ENCODE results near the gene MYL2.

- TF ChIP-seq CTCF (IDR thresholded peaks at IDR 0.05) (no peak), EP300 (IDR thresholded peaks at IDR 0.05) (no peak)
These were observed 7.2 kb upstream of the MYL2 start for GRCh38 chr12:110927546-110927945.

Measured in upper lobe of left lung (tissue), 4 donors.